GM18520 (cell line): ENCODE data around the gene SUZ12.
"Not testable (repeated sequence)": the region's sequence is repeated elsewhere in the genome, so short reads cannot be mapped to it uniquely, and the experiment has no call there.

Experiments
- ATAC-seq: cut with Tn5 transposase; IDR thresholded peaks from one replicate; pipeline ENCODE4 v1.9.1; 2021; ENCODE audit not compliant: unreplicated experiment

SUZ12 gene

GRCh38 chr17:32033812-32034211 lies 97.0 kb downstream of the SUZ12 start:
- ATAC-seq: not testable (repeated sequence)

- ATAC-seq: not testable (repeated sequence)
Observed at GRCh38 chr17:32040246-32040645, 103.4 kb downstream of the SUZ12 start.

DNA sequence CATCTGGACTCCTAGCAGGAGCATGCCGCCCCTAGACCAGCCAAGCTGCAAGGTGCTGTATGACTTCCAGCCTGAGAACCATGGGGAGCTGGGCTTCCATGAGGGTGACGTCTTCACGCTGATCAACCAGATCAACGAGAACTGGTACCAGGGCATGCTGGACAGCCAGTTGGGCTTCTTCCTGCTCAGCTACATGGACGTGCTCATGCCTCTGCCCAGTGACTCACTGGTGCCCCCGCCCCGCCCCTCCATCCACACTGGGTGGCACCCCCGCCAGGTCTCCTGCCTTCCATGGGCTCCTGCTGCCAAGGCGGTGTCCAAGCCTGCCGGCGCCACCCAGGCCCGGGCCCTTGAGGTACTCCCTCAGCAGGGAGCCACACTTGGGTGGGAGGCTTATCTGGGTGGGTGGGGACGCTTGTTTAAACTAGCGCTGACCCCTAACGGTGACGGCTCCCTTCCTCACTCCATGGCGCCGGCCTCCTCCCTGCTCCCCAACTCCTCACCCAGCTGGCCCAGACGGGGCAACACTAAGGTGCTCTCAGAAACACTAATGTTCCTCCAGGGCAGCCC lies 104.6 kb downstream of the SUZ12 start:
- not testable (repeated sequence) for ATAC-seq

GRCh38 chr17:32042266-32042665 lies 105.5 kb downstream of the SUZ12 start:
- ATAC-seq: not testable (repeated sequence)

- not testable (repeated sequence) for ATAC-seq
Observed at GRCh38 chr17:32045611-32046010, 108.8 kb downstream of the SUZ12 start.

DNA sequence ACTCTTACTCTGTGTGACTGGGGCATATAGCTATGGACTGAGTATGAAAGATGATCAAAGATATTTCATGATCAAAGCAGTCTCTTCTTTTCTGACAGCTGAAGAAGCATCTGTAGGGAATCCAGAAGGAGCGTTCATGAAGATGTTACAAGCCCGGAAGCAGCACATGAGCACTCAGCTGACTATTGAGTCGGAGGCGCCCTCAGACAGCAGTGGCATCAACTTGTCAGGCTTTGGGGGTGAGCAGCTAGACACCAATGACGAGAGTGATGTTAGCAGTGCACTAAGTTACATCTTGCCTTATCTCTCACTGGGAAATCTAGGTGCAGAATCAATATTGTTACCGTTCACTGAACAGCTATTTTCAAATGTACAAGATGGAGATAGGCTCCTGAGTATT lies 110.9 kb downstream of the SUZ12 start:
- not testable (repeated sequence) for ATAC-seq
